HG03439 (cell line): ENCODE results near the gene PLA2G4C.
"Not testable (repeated sequence)": the region's sequence is repeated elsewhere in the genome, so short reads cannot be mapped to it uniquely, and the experiment has no call there.

Experiments
- ATAC-seq: cut with Tn5 transposase; IDR thresholded peaks from one replicate; pipeline ENCODE4 v1.9.1; 2021; ENCODE audit warnings: mild to moderate bottlenecking, moderate library complexity; ENCODE audit not compliant: unreplicated experiment

Gene PLA2G4C

GRCh38 chr19:48111280-48111679, 663 bp upstream of the PLA2G4C start:
- ATAC-seq: no peak

- no peak for ATAC-seq
Measured at GRCh38 chr19:48108997-48109782, 1.4 kb downstream of the PLA2G4C start.

GRCh38 chr19:48103922-48104321, 6.7 kb downstream of the PLA2G4C start:
- no peak for ATAC-seq

GRCh38 chr19:48102870-48103751, 7.5 kb downstream of the PLA2G4C start:
- ATAC-seq: no peak

- ATAC-seq: no peak
Measured at GRCh38 chr19:48095612-48096175, 14.9 kb downstream of the PLA2G4C start.

- no peak for ATAC-seq
Measured at GRCh38 chr19:48094855-48095203, 15.8 kb downstream of the PLA2G4C start.

- no peak for ATAC-seq
Measured at GRCh38 chr19:48094129-48094854, 16.3 kb downstream of the PLA2G4C start.

GRCh38 chr19:48091111-48091718, 19.4 kb downstream of the PLA2G4C start:
- not testable (repeated sequence) for ATAC-seq

- ATAC-seq: no peak
Measured at GRCh38 chr19:48090281-48090802, 20.3 kb downstream of the PLA2G4C start.

GRCh38 chr19:48088991-48089390, 21.6 kb downstream of the PLA2G4C start:
- not testable (repeated sequence) for ATAC-seq

GRCh38 chr19:48085904-48086864, 24.4 kb downstream of the PLA2G4C start:
- no peak for ATAC-seq

GRCh38 chr19:48085076-48085475, 25.5 kb downstream of the PLA2G4C start:
- ATAC-seq: no peak

- no peak for ATAC-seq
Measured at GRCh38 chr19:48081106-48081505, 29.5 kb downstream of the PLA2G4C start.

GRCh38 chr19:48070177-48070769, 40.3 kb downstream of the PLA2G4C start:
- not testable (repeated sequence) for ATAC-seq

- no peak for ATAC-seq
Measured at GRCh38 chr19:48069435-48069834, 41.2 kb downstream of the PLA2G4C start.

GRCh38 chr19:48064509-48064908, 46.1 kb downstream of the PLA2G4C start:
- no peak for ATAC-seq

- ATAC-seq: no peak
Measured at GRCh38 chr19:48061401-48062344, 48.9 kb downstream of the PLA2G4C start.

- no peak for ATAC-seq
Measured at GRCh38 chr19:48060381-48060780, 50.2 kb downstream of the PLA2G4C start.
